Uterus (tissue), 2 donors: ENCODE measurements around the gene MRPL24.

Experiments used
- CTCF ChIP-seq, 4 experiments: fragments of 200-600 bp in 2 of 4; fragments of 450-650 bp in 2 of 4; sonication (generic) in 2 of 4; IDR thresholded peaks; one replicate each; pipeline ENCODE4 v1.5.1; 2016 to 2019; ENCODE audit warnings: antibody characterized with exemption in 4 of 4, mild to moderate bottlenecking in 2 of 4, moderate library complexity in 1 of 4
- POLR2A ChIP-seq, 2 donors: fragments of 450-650 bp; IDR thresholded peaks; one replicate each; pipeline ENCODE4 v1.6.1; 2016; ENCODE audit warnings: antibody characterized with exemption in 2 of 2, mild to moderate bottlenecking in 1 of 2, moderate library complexity in 1 of 2

- TF ChIP-seq CTCF (IDR thresholded peaks at IDR 0.05) (no peak), POLR2A (IDR thresholded peaks at IDR 0.05) (no peak)
These were observed 34.9 kb upstream of the MRPL24 start for GRCh38 chr1:156775799-156776198.
